IMR-90 (cell line): Measurements from ENCODE around the gene OR5A1. TPM values are rescaled to one million over a fixed set of nuclear protein-coding genes. Genes with fewer than 3 reads are reported as not detected.

Source experiments
- ATAC-seq: fragments of 200-7000 bp; cut with Tn5 transposase; 2 replicates; pipeline ENCODE4 v1.9.1; 2020; ENCODE audit warnings: low read depth, mild to moderate bottlenecking, moderate library complexity
- BruUV-seq: library from RNA; stranded (reverse); fragments of 400-500 nt; replicated peaks from 2 replicates; lab custom pipeline; 2021; lab: Mats Ljungman, UMichigan
- CTCF ChIA-PET: fragments of 300-600 bp; formaldehyde crosslinking; extraction: SDS; loops from one replicate; lab custom pipeline; 2021; ENCODE audit warnings: antibody characterized with exemption; lab: Yijun Ruan, JAX
- POLR2A ChIA-PET: fragments of 300-600 bp; sonication (Branson Sonifier 250); formaldehyde crosslinking; loops from one replicate; lab custom pipeline; 2022; ENCODE audit warnings: antibody characterized with exemption; ENCODE audit not compliant: unreplicated experiment; lab: Charles Lee
- DNase-seq: peaks from one replicate; pipeline ENCODE4 v3.0.0; 2013
- H2AFZ ChIP-seq: replicated peaks from 2 replicates; pipeline ENCODE3; 2013; ENCODE audit warnings: low read length, mild to moderate bottlenecking; ENCODE audit not compliant: poor library complexity
- H2AK5ac ChIP-seq: 2 replicates; pipeline ENCODE4 v1.6.1; 2013; ENCODE audit warnings: low read depth, low read length, inconsistent platforms
- H2AK9ac ChIP-seq: replicated peaks from 2 replicates; pipeline ENCODE3; 2013; ENCODE audit warnings: mild to moderate bottlenecking, low read depth, low read length, moderate library complexity; ENCODE audit not compliant: poor library complexity
- H2BK120ac ChIP-seq: 2 replicates; pipeline ENCODE4 v1.6.1; 2013; ENCODE audit warnings: low read depth, low read length, inconsistent platforms
- H2BK15ac ChIP-seq: 3 replicates; pipeline ENCODE4 v1.6.1; 2013; ENCODE audit warnings: low read depth, low read length, inconsistent platforms
- H2BK20ac ChIP-seq: 2 replicates; pipeline ENCODE4 v1.6.1; 2013; ENCODE audit warnings: low read depth, mild to moderate bottlenecking, inconsistent platforms, low read length, moderate library complexity
- H2BK5ac ChIP-seq: 2 replicates; pipeline ENCODE4 v1.6.1; 2013; ENCODE audit warnings: mild to moderate bottlenecking, low read depth, low read length, inconsistent platforms; ENCODE audit not compliant: poor library complexity, severe bottlenecking
- H3K14ac ChIP-seq: replicated peaks from 2 replicates; pipeline ENCODE4 v1.6.1; 2013; ENCODE audit warnings: low read depth, low read length, inconsistent platforms
- H3K18ac ChIP-seq: 2 replicates; pipeline ENCODE4 v1.6.1; 2013; ENCODE audit warnings: low read depth, low read length, control low read depth
- H3K23ac ChIP-seq: 2 replicates; pipeline ENCODE4 v1.6.1; 2013; ENCODE audit warnings: low read depth, low read length, inconsistent platforms
- H3K27ac ChIP-seq: 2 replicates; pipeline ENCODE4 v1.5.1; 2013; ENCODE audit warnings: mild to moderate bottlenecking, control low read depth, low read length; ENCODE audit not compliant: insufficient read depth
- H3K27me3 ChIP-seq: 2 replicates; pipeline ENCODE4 v1.6.1; 2013; ENCODE audit warnings: low read length; ENCODE audit not compliant: control insufficient read depth, insufficient read depth
- H3K36me3 ChIP-seq: 2 replicates; pipeline ENCODE4 v1.6.1; 2013; ENCODE audit warnings: low read length, mixed read lengths; ENCODE audit not compliant: control insufficient read depth, insufficient read depth
- H3K4ac ChIP-seq: 2 replicates; pipeline ENCODE4 v1.6.1; 2013; ENCODE audit warnings: low read depth, low read length, inconsistent platforms
- H3K4me1 ChIP-seq: 2 replicates; pipeline ENCODE4 v1.6.1; 2013; ENCODE audit warnings: low read length, mixed read lengths; ENCODE audit not compliant: control insufficient read depth, insufficient read depth
- H3K4me2 ChIP-seq: 2 replicates; pipeline ENCODE4 v1.6.1; 2013; ENCODE audit warnings: low read depth, mild to moderate bottlenecking, control low read depth, low read length, moderate library complexity
- H3K4me3 ChIP-seq: 2 replicates; pipeline ENCODE4 v1.5.1; 2013; ENCODE audit warnings: low read depth, mild to moderate bottlenecking, control low read depth, low read length, moderate library complexity; ENCODE audit not compliant: insufficient read depth
- H3K56ac ChIP-seq: 2 replicates; pipeline ENCODE4 v1.6.1; 2013; ENCODE audit warnings: low read length, inconsistent platforms; ENCODE audit not compliant: insufficient read depth; ENCODE audit errors: extremely low read depth
- H3K79me1 ChIP-seq, 2 experiments: 2 replicates each; pipeline ENCODE4 v1.6.1; 2013; ENCODE audit warnings: low read length in 2 of 2, inconsistent platforms in 1 of 2, low read depth in 1 of 2
- H3K9ac ChIP-seq: 2 replicates; pipeline ENCODE4 v1.6.1; 2013; ENCODE audit warnings: low read depth, low read length, control low read depth
- H3K9me1 ChIP-seq: 2 replicates; pipeline ENCODE4 v1.6.1; 2013; ENCODE audit warnings: low read length, inconsistent platforms; ENCODE audit not compliant: insufficient read depth
- H3K9me3 ChIP-seq: 2 replicates; pipeline ENCODE4 v1.6.1; 2013; ENCODE audit warnings: low read length; ENCODE audit not compliant: control insufficient read depth, insufficient read depth
- H4K20me1 ChIP-seq: 2 replicates; pipeline ENCODE4 v1.6.1; 2013; ENCODE audit warnings: low read length, inconsistent platforms; ENCODE audit not compliant: insufficient read depth
- H4K5ac ChIP-seq: 2 replicates; pipeline ENCODE4 v1.6.1; 2013; ENCODE audit warnings: mild to moderate bottlenecking, low read depth, low read length, control low read depth
- H4K8ac ChIP-seq, 2 experiments: 2 replicates each; pipeline ENCODE4 v1.6.1; 2013; ENCODE audit warnings: low read depth in 2 of 2, low read length in 2 of 2, control low read depth in 1 of 2, inconsistent platforms in 1 of 2
- H4K91ac ChIP-seq: 2 replicates; pipeline ENCODE4 v1.6.1; 2013; ENCODE audit warnings: low read depth, low read length, inconsistent platforms; ENCODE audit not compliant: insufficient read depth
- BHLHE40 ChIP-seq: fragments of 150-350 bp; IDR thresholded peaks from 2 replicates; pipeline ENCODE4 v1.6.1; 2016; ENCODE audit warnings: mild to moderate bottlenecking, low read depth, low read length
- CEBPB ChIP-seq: IDR thresholded peaks from 2 replicates; pipeline ENCODE4 v1.6.1; 2012; ENCODE audit warnings: low read depth, low read length, improper control_type of control experiment
- CHD1 ChIP-seq: IDR thresholded peaks from 2 replicates; pipeline ENCODE4 v1.6.1; 2012; ENCODE audit warnings: low read depth, low read length, improper control_type of control experiment
- FOS ChIP-seq: fragments of 150-350 bp; IDR thresholded peaks from 2 replicates; pipeline ENCODE4 v1.6.1; 2016; ENCODE audit warnings: low read depth, low read length
- MAFK ChIP-seq: IDR thresholded peaks from 2 replicates; pipeline ENCODE4 v1.6.1; 2012; ENCODE audit warnings: low read depth, low read length, improper control_type of control experiment
- MAZ ChIP-seq: IDR thresholded peaks from 2 replicates; pipeline ENCODE4 v1.6.1; 2012; ENCODE audit warnings: low read depth, mild to moderate bottlenecking, low read length, improper control_type of control experiment, moderate library complexity, borderline replicate concordance
- NFE2L2 ChIP-seq: fragments of 150-350 bp; IDR thresholded peaks from 2 replicates; pipeline ENCODE4 v1.6.1; 2016; ENCODE audit warnings: low read depth, mild to moderate bottlenecking, low read length
- POLR2A ChIP-seq: IDR thresholded peaks from 2 replicates; pipeline ENCODE4 v1.6.1; 2012; ENCODE audit warnings: mild to moderate bottlenecking, low read depth, low read length
- RAD21 ChIP-seq: IDR thresholded peaks from 2 replicates; pipeline ENCODE4 v1.6.1; 2012; ENCODE audit warnings: low read length, improper control_type of control experiment
- RCOR1 ChIP-seq: IDR thresholded peaks from 2 replicates; pipeline ENCODE4 v1.6.1; 2012; ENCODE audit warnings: mild to moderate bottlenecking, low read length, improper control_type of control experiment; ENCODE audit not compliant: insufficient replicate concordance
- SMC3 ChIP-seq: fragments of 150-350 bp; IDR thresholded peaks from 2 replicates; pipeline ENCODE4 v1.6.1; 2016; ENCODE audit warnings: low read depth, mild to moderate bottlenecking, antibody characterized with exemption, low read length, moderate library complexity
- WGBS, 2 experiments: methylation state at CpG; one replicate each; pipeline versions ENCODE4 v1.1.5 to v1.1.7; 2013; ENCODE audit warnings: missing lambda C conversion rate in 2 of 2; ENCODE audit not compliant: insufficient read length in 1 of 2; ENCODE audit errors: extremely low coverage in 2 of 2; 5-methylcytosine and 5-hydroxymethylcytosine counted together
- dilution Hi-C: fragments of 300-500 bp; cut with HindIII; formaldehyde crosslinking; loops from one replicate; pipeline ENCODE4 v1.14.3; 2018; ENCODE audit warnings: low sequenced_read_pairs; ENCODE audit not compliant: unreplicated experiment
- in situ Hi-C: fragments of 300-500 bp; cut with MboI; formaldehyde crosslinking; loops from 3 replicates; pipeline ENCODE4 v1.14.3; 2019; ENCODE audit warnings: low sequenced_read_pairs, inconsistent platforms, mixed read lengths
- intact Hi-C: fragments of 100-400 bp; cut with micrococcal nuclease; formaldehyde crosslinking; loops from 2 replicates; pipeline ENCODE4 v1.10.0; 2022
- polyA plus RNA-seq, 3 experiments: library from polyadenylated mRNA; depleted of rRNA; stranded (reverse); fragments of >200 nt; gene quantifications; 2 replicates each; pipeline ENCODE4 v1.2.3, GENCODE V29; 2012; ENCODE audit warnings: low replicate concordance in 1 of 3
- total RNA-seq: library from RNA; depleted of rRNA; stranded (reverse); fragments of >200 nt; gene quantifications from 2 replicates; pipeline ENCODE4 v1.2.3, GENCODE V29; 2012
- TF ChIP-seq, protein P1 (sequence below): fragments of 150-350 bp; IDR thresholded peaks from 2 replicates; pipeline ENCODE4 v1.6.1; 2016; ENCODE audit warnings: low read depth, mild to moderate bottlenecking, low read length, moderate library complexity, borderline replicate concordance
- TF ChIP-seq, protein P2 (sequence below): fragments of 150-350 bp; IDR thresholded peaks from 2 replicates; pipeline ENCODE4 v1.6.1; 2017; ENCODE audit warnings: mild to moderate bottlenecking, antibody characterized with exemption, low read length, low read depth
- TF ChIP-seq, protein P3 (sequence below): conservative IDR thresholded peaks from 2 replicates; pipeline ENCODE4 v1.5.1; 2012; ENCODE audit warnings: mild to moderate bottlenecking, low read depth, low read length, improper control_type of control experiment

The OR5A1 gene
- total and polyA plus RNA-seq, 2 of the 4 experiments (the other 2 are of a cell fraction): not detected

DNA sequence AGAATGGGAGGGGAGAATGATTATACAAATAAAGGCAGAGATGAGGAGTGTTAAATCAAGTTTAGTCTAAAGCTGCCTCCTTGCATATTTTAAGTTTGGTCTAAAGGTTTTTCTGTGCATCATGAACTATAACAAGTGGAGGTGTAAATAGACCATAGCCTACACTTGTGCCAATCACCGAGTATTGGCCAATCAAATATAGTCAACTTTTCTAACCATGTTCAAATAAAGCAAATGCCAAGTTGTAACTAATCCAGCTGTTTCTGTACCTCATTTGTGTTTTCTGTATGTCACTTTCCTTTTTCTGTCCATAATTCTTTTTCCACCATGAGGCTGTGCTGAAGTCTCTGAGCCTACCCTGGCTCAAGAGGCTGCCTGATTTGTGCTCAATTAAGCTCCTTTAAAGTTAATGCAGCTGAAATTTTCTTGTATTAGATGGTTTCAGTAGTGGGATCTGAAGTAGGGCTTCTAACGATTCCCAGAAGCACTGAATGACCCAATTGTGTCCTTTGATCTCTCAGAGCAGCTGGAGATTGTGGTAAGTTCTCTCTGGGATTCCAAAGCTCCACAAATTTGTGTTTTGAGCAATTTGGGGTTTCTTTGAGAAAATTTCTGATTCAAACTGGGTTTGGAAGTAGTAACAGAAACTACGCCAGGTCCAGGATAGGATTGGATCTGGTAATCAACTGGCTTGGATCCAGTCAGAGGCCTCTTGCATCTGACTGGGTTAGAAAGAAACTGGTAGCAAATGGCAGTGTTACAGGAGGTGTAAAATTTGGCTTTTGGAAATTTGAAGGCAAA, 35.6 kb upstream of the OR5A1 start (continued):
- no peak for TF ChIP-seq SMC3

DNA sequence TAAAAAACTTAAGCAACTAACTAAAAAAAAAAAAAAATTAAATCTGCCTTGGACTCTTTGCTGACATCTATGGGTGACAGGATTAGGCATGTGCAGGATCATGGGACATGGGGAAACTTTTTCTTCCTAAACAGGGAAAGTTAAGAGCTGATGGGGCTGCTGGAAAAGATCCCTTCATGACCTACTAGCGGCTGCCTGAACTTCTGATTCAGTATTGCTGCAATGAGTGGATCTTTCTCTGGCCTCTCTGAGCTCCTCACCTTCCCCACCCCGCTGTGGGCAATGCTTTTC, 35.1 kb upstream of the OR5A1 start:
- Histone ChIP-seq H3K56ac (no peak overlapping the region), H2BK15ac (no peak overlapping the region), H3K9me3 (no peaks in the 10 kb centered on the region), H4K20me1 (no peaks in the 10 kb centered on the region), H2BK5ac (no peak overlapping the region), H3K14ac (no peak overlapping the region), H4K91ac (no peak overlapping the region), H4K5ac (no peak overlapping the region), H2BK20ac (no peak overlapping the region), H2BK120ac (no peak overlapping the region), H3K9ac (no peak overlapping the region), H3K4me2 (no peak overlapping the region), H3K4me3 (no peak overlapping the region), H3K9me1 (no peaks in the 10 kb centered on the region), H3K23ac (no peak overlapping the region), H3K27ac (no peak overlapping the region), H3K18ac (no peak overlapping the region), H3K27me3 (no peaks in the 10 kb centered on the region), H3K36me3 (no peaks in the 10 kb centered on the region), H2AFZ (no peak overlapping the region), H3K79me1 (no peaks in the 10 kb centered on the region), H2AK9ac (no peak overlapping the region), H4K8ac (no peak overlapping the region), H3K4me1 (no peaks in the 10 kb centered on the region), H3K4ac (no peak overlapping the region), H2AK5ac (no peak overlapping the region)
- in situ Hi-C loops (no loop called here), intact Hi-C loops (no loop called here), dilution Hi-C loops (no loop called here)
- no TSS peak for BruUV-seq
- ATAC-seq (no peak), DNase-seq (no peak)
- ChIA-PET POLR2A (no interaction called here), CTCF (interaction anchor here (0.7 kb wide), 1 partner anchor 15 kb away, joined by 3 read pairs; no protein-coding TSS in a partner anchor)
- WGBS, 2 experiments: no CpG with 5 or more reads among the region's 2 CpGs
- no peak for TF ChIP-seq SMC3
- no peak for TF ChIP-seq CHD1
- TF ChIP-seq CEBPB: no peak
- no peak for TF ChIP-seq RCOR1
- TF ChIP-seq BHLHE40: no peak
- TF ChIP-seq POLR2A: no peak
- TF ChIP-seq, protein P1, sequence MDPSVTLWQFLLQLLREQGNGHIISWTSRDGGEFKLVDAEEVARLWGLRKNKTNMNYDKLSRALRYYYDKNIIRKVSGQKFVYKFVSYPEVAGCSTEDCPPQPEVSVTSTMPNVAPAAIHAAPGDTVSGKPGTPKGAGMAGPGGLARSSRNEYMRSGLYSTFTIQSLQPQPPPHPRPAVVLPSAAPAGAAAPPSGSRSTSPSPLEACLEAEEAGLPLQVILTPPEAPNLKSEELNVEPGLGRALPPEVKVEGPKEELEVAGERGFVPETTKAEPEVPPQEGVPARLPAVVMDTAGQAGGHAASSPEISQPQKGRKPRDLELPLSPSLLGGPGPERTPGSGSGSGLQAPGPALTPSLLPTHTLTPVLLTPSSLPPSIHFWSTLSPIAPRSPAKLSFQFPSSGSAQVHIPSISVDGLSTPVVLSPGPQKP: no peak
- no peak for TF ChIP-seq MAFK
- no peak for TF ChIP-seq RAD21
- no peak for TF ChIP-seq NFE2L2
- TF ChIP-seq MAZ: no peak
- TF ChIP-seq FOS: no peak
- TF ChIP-seq, protein P2, sequence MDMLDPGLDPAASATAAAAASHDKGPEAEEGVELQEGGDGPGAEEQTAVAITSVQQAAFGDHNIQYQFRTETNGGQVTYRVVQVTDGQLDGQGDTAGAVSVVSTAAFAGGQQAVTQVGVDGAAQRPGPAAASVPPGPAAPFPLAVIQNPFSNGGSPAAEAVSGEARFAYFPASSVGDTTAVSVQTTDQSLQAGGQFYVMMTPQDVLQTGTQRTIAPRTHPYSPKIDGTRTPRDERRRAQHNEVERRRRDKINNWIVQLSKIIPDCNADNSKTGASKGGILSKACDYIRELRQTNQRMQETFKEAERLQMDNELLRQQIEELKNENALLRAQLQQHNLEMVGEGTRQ: no peak
- TF ChIP-seq, protein P3, sequence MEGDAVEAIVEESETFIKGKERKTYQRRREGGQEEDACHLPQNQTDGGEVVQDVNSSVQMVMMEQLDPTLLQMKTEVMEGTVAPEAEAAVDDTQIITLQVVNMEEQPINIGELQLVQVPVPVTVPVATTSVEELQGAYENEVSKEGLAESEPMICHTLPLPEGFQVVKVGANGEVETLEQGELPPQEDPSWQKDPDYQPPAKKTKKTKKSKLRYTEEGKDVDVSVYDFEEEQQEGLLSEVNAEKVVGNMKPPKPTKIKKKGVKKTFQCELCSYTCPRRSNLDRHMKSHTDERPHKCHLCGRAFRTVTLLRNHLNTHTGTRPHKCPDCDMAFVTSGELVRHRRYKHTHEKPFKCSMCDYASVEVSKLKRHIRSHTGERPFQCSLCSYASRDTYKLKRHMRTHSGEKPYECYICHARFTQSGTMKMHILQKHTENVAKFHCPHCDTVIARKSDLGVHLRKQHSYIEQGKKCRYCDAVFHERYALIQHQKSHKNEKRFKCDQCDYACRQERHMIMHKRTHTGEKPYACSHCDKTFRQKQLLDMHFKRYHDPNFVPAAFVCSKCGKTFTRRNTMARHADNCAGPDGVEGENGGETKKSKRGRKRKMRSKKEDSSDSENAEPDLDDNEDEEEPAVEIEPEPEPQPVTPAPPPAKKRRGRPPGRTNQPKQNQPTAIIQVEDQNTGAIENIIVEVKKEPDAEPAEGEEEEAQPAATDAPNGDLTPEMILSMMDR: no peak
